ENCODE measurements around the gene ATF7IP. TPM values are rescaled to one million over a fixed set of nuclear protein-coding genes. Genes with fewer than 3 reads are reported as not detected.

The ATF7IP gene
- total RNA-seq, 2 experiments from 2014 or later: 131 to 141 TPM

DNA sequence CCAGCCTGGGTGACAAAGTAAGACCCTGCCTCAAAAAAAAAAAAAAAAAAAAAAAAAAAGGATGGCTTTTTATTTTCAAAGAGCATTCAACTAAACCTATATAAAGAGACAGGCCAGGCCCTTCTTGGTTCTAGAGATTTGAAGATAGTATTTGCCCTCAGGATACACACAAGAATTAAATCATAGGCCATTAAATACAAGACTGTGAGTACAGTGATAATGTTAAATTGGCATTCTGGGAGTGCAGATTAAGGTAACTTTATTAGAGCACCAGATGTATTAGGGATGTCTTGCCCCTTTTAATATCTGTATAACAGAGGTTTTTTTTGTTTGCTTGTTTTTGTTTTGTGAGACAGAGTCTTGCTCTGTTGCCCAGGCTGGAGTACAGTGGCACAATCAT lies 61.3 kb downstream of the ATF7IP start:
- peaks cover 69% of the 10 kb centered on the region for H3K4me1 Mint-ChIP-seq (ENCODE audit: low read depth)
- no peak for DNase-seq
- peaks cover 64% of the 10 kb centered on the region for H3K36me3 Mint-ChIP-seq (ENCODE audit: low read depth)
- no peak overlapping the region for H3K27ac Mint-ChIP-seq
- intact Hi-C loops (cut with micrococcal nuclease): no loop called here
- H3K27me3 Mint-ChIP-seq (ENCODE audit: low read depth): no peaks in the 10 kb centered on the region
- H3K4me3 Mint-ChIP-seq: no peak overlapping the region
- H3K9me3 Mint-ChIP-seq: peaks cover 15% of the 10 kb centered on the region
- CTCF ChIA-PET: interaction anchor here (0.7 kb wide), 1 partner anchor 18 kb away, joined by 3 read pairs; no protein-coding TSS in a partner anchor

DNA sequence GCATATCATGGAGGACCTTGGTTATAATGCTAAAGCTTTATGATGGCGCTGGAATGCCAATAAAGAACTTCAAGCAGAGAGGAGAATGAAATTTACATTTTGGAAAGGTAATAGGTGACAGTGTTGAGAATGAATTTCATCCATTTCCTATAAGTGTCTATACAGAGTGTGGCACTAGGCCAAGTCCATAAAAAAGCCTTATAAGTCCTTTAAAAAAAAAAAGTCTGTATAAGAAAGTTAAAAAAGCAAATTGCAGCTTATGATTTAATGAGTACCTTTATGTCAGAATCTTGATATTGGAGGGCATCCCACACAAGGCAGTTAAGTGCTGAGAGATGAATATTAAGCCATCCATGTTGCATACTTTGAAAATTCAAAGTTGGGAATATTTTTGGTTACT lies 62.4 kb downstream of the ATF7IP start:
- H3K36me3 Mint-ChIP-seq (ENCODE audit: low read depth): peaks cover 55% of the 10 kb centered on the region
- peaks cover 67% of the 10 kb centered on the region for H3K4me1 Mint-ChIP-seq (ENCODE audit: low read depth)
- CTCF ChIA-PET: interaction anchor here (0.8 to 1.2 kb wide), 3 partner anchors 28 to 190 kb away, joined by 3 to 4 read pairs (median 4); no protein-coding TSS in a partner anchor
- H3K9me3 Mint-ChIP-seq: peaks cover 6% of the 10 kb centered on the region
- DNase-seq: no peak
- H3K27ac Mint-ChIP-seq: no peak overlapping the region
- intact Hi-C loops (cut with micrococcal nuclease): no loop called here
- no peaks in the 10 kb centered on the region for H3K27me3 Mint-ChIP-seq (ENCODE audit: low read depth)
- H3K4me3 Mint-ChIP-seq: no peak overlapping the region

DNA sequence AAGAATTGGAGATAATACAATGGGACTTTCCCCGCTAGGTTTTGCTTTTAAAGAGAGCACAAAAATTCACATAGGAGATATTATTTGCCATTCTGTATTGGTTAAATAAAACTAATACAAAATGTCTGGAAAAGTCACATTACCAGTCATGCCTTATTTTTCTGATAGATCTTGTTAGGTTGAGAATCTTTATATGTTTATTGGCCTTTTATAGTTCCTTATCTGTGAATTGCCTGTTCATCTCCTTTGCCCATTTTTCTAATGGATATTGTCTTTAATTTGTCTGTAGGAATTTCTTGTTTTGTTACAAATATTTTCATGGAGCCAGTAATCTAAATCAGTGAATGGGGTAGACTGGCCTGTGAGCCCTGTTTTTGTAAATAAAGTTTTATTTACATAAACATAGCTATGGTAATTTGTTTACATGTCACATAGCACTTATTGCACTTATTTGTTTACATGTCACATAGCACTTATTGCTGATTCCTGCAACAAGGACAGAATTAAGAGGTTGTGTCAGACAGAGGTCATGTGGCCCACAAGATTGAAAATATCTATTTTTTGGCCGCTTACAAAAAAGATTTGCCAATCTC lies 65.0 kb downstream of the ATF7IP start:
- Mint-ChIP-seq H3K4me3 (no peak overlapping the region), H3K4me1 (ENCODE audit: low read depth) (peaks cover 55% of the 10 kb centered on the region), H3K27ac (no peak overlapping the region), H3K9me3 (peaks cover 5% of the 10 kb centered on the region), H3K27me3 (ENCODE audit: low read depth) (no peaks in the 10 kb centered on the region), H3K36me3 (ENCODE audit: low read depth) (peaks cover 48% of the 10 kb centered on the region)
- intact Hi-C loops (cut with micrococcal nuclease): no loop called here
- CTCF ChIA-PET: interaction anchor here (0.9 to 1.6 kb wide), 2 partner anchors 16 to 289 kb away, joined by 3 to 5 read pairs; no protein-coding TSS in a partner anchor
- DNase-seq: no peak

GRCh38 chr12:14431975-14432374 lies 66.5 kb downstream of the ATF7IP start:
- no peaks in the 10 kb centered on the region for H3K27me3 Mint-ChIP-seq (ENCODE audit: low read depth)
- CTCF ChIA-PET: no interaction called here
- H3K9me3 Mint-ChIP-seq: peaks cover 5% of the 10 kb centered on the region
- DNase-seq: no peak
- H3K36me3 Mint-ChIP-seq (ENCODE audit: low read depth): peaks cover 44% of the 10 kb centered on the region
- H3K4me3 Mint-ChIP-seq: no peak overlapping the region
- intact Hi-C loops (cut with micrococcal nuclease): no loop called here
- peaks cover 52% of the 10 kb centered on the region for H3K4me1 Mint-ChIP-seq (ENCODE audit: low read depth)
- H3K27ac Mint-ChIP-seq: no peak overlapping the region

- no peak for DNase-seq
- Mint-ChIP-seq H3K27ac (no peak overlapping the region), H3K4me3 (no peak overlapping the region)
Measured at GRCh38 chr12:14435627-14436026, 70.1 kb downstream of the ATF7IP start.

DNA sequence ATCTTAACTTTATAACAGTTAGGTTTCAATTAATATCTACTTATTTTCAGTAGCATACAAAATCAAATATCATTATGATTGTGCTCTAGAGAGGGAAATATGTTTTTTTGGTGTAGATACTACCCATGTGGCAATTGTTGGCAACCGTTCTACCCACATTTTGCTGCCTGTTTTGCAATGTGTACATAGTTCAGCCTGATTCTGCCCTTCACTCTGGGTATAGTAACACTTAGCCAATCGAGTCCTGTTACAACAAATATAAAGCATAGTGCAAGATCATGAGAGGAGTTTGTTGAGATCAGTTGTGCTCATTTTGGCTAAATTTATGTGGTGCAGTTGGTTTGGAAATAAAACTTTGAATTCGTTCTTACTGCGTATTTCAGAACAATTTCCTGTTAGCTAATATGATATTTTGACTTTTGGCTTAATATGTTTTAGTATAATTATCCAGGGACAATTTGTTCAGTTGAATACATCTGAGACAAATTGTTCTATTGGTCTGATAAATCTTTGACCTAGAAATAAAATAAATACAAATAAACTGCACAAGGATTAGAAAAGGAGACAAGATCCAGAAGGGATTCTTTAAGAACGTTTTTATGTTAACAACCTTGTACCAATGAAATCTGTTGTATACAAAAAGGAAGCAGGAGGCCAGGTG lies 76.9 kb downstream of the ATF7IP start:
- H3K27ac Mint-ChIP-seq: no peak overlapping the region
- H3K4me3 Mint-ChIP-seq: no peak overlapping the region

More at GRCh38 chr12:14435627-14436026, 70.1 kb downstream of the ATF7IP start:
- Mint-ChIP-seq H3K4me1 (ENCODE audit: low read depth) (peaks cover 29% of the 10 kb centered on the region), H3K27me3 (ENCODE audit: low read depth) (no peaks in the 10 kb centered on the region), H3K36me3 (ENCODE audit: low read depth) (peaks cover 42% of the 10 kb centered on the region), H3K9me3 (peaks cover under 1% of the 10 kb centered on the region)
- intact Hi-C loops (cut with micrococcal nuclease): no loop called here
- CTCF ChIA-PET: interaction anchor here (1.3 to 1.4 kb wide), 4 partner anchors 11 to 185 kb away, joined by 3 to 4 read pairs (median 3); no protein-coding TSS in a partner anchor

GRCh38 chr12:14443531-14443930 lies 78.0 kb downstream of the ATF7IP start:
- Mint-ChIP-seq H3K27ac (no peak overlapping the region), H3K36me3 (ENCODE audit: low read depth) (peaks cover 68% of the 10 kb centered on the region), H3K9me3 (peaks cover 2% of the 10 kb centered on the region), H3K4me3 (no peak overlapping the region), H3K4me1 (ENCODE audit: low read depth) (peaks cover 20% of the 10 kb centered on the region), H3K27me3 (ENCODE audit: low read depth) (no peaks in the 10 kb centered on the region)
- DNase-seq: no peak
- intact Hi-C loops (cut with micrococcal nuclease): no loop called here
- CTCF ChIA-PET: interaction anchor here (0.7 kb wide), 1 partner anchor 257 kb away, joined by 3 read pairs; no protein-coding TSS in a partner anchor

More for the DNA sequence above, 76.9 kb downstream of the ATF7IP start:
- CTCF ChIA-PET: no interaction called here
- Mint-ChIP-seq H3K36me3 (ENCODE audit: low read depth) (peaks cover 64% of the 10 kb centered on the region), H3K4me1 (ENCODE audit: low read depth) (peaks cover 16% of the 10 kb centered on the region), H3K9me3 (peaks cover 2% of the 10 kb centered on the region), H3K27me3 (ENCODE audit: low read depth) (no peaks in the 10 kb centered on the region)
- intact Hi-C loops (cut with micrococcal nuclease): no loop called here
- DNase-seq: no peak

GRCh38 chr12:14450479-14450878 lies 85.0 kb downstream of the ATF7IP start:
- no peak overlapping the region for H3K27ac Mint-ChIP-seq
- peaks cover 76% of the 10 kb centered on the region for H3K36me3 Mint-ChIP-seq (ENCODE audit: low read depth)
- no peak overlapping the region for H3K4me3 Mint-ChIP-seq
- H3K27me3 Mint-ChIP-seq (ENCODE audit: low read depth): no peaks in the 10 kb centered on the region
- CTCF ChIA-PET: no interaction called here
- no peaks in the 10 kb centered on the region for H3K9me3 Mint-ChIP-seq
- intact Hi-C loops (cut with micrococcal nuclease): loop anchor here (5.0 kb wide), 1 partner anchor 48 kb away; no protein-coding TSS in a partner anchor
- H3K4me1 Mint-ChIP-seq (ENCODE audit: low read depth): peaks cover 62% of the 10 kb centered on the region
- DNase-seq: no peak

DNA sequence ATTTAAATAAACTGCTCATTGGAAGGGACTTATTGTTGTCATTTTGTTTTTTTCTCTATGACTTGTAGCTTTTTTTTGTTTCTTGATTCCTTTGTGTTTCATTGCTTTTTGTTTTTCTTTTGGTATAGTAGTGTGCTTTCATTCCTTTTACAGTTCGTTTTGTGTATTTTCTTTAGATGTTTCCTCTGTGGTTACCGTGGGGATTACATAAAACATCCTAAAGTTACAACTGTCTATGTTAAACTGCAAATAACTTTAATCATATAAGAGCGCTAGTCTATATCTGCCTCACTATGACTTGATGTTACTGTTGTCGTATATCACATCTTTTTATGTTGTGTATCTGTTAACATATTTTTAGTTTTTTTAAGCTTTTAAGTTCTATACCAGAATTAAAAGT lies 86.9 kb downstream of the ATF7IP start:
- Mint-ChIP-seq H3K27ac (peak overlapping the region; percentile 10), H3K9me3 (no peaks in the 10 kb centered on the region), H3K4me3 (no peak overlapping the region), H3K27me3 (ENCODE audit: low read depth) (no peaks in the 10 kb centered on the region), H3K36me3 (ENCODE audit: low read depth) (peaks cover 72% of the 10 kb centered on the region), H3K4me1 (ENCODE audit: low read depth) (peaks cover 68% of the 10 kb centered on the region)
- CTCF ChIA-PET: interaction anchor here (0.7 to 3.1 kb wide), 5 partner anchors 10 to 214 kb away, joined by 3 to 13 read pairs (median 3); no protein-coding TSS in a partner anchor
- intact Hi-C loops (cut with micrococcal nuclease): loop anchor here (5.0 kb wide), 1 partner anchor 50 kb away; no protein-coding TSS in a partner anchor
- DNase-seq: no peak

DNA sequence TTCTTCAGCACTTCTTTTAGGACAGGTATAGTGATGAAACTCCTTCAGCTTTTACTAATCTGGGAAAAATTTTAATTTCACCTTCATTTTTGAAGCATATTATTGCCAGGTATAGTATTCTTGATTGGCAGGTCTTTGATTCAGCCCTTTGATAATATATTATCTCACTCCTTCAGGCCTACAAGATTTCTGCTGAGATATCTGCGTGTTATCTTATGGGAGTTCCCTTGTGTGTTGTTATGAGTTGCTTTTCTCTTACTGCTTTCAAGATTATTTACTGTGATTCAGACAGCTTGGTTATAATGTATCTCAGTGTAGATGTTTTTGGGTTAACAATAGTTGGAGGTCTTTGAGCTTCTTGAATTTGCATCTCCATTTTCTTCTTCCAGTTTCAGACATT lies 87.4 kb downstream of the ATF7IP start:
- no peak overlapping the region for H3K4me3 Mint-ChIP-seq
- CTCF ChIA-PET: interaction anchor here (0.6 to 3.1 kb wide), 9 partner anchors 10 to 1953 kb away, joined by 3 to 13 read pairs (median 3); no protein-coding TSS in a partner anchor
- H3K27ac Mint-ChIP-seq: peak overlapping the region; percentile 82
- intact Hi-C loops (cut with micrococcal nuclease): loop anchor here (5.0 kb wide), 1 partner anchor 51 kb away; no protein-coding TSS in a partner anchor
- no peak for DNase-seq
- no peaks in the 10 kb centered on the region for H3K27me3 Mint-ChIP-seq (ENCODE audit: low read depth)
- H3K4me1 Mint-ChIP-seq (ENCODE audit: low read depth): peaks cover 66% of the 10 kb centered on the region
- no peaks in the 10 kb centered on the region for H3K9me3 Mint-ChIP-seq
- H3K36me3 Mint-ChIP-seq (ENCODE audit: low read depth): peaks cover 70% of the 10 kb centered on the region

- H3K4me1 Mint-ChIP-seq (ENCODE audit: low read depth): peaks cover 54% of the 10 kb centered on the region
Measured at GRCh38 chr12:14454098-14454907, 88.8 kb downstream of the ATF7IP start.

More at GRCh38 chr12:14454098-14454907, 88.8 kb downstream of the ATF7IP start:
- Mint-ChIP-seq H3K27ac (peak overlapping the region; percentile 82), H3K4me3 (no peak overlapping the region), H3K27me3 (ENCODE audit: low read depth) (no peaks in the 10 kb centered on the region), H3K9me3 (no peaks in the 10 kb centered on the region), H3K36me3 (ENCODE audit: low read depth) (peaks cover 61% of the 10 kb centered on the region)
- CTCF ChIA-PET: interaction anchor here (0.6 to 3.1 kb wide), 11 partner anchors 9 to 268 kb away, joined by 3 to 13 read pairs (median 3); no protein-coding TSS in a partner anchor
- intact Hi-C loops (cut with micrococcal nuclease): loop anchor here (1.0 to 5.0 kb wide), 5 partner anchors 52 to 216 kb away; partner anchors contain the start of gene ATF7IP
- peak; percentile 31 for DNase-seq

Data from activated naive CD4-positive, alpha-beta T cell treated with anti-CD3 and anti-CD28 coated beads for 36 hours (primary cell).